Tibial nerve (tissue), 3 donors: ENCODE measurements around the gene GNAT1.

ENCODE experiments used
- POLR2A ChIP-seq, 2 donors: fragments of 450-650 bp; IDR thresholded peaks; one replicate each; pipeline ENCODE4 v1.6.1; 2017; ENCODE audit warnings: antibody characterized with exemption in 2 of 2, mild to moderate bottlenecking in 2 of 2, moderate library complexity in 2 of 2
- TF ChIP-seq, protein P1 (sequence below), 5 experiments: fragments of 200-600 bp in 3 of 5; fragments of 450-650 bp in 2 of 5; sonication (generic) in 3 of 5; IDR thresholded peaks; one replicate each; pipeline ENCODE4 v1.5.1; 2016 to 2019; ENCODE audit warnings: antibody characterized with exemption in 5 of 5, mild to moderate bottlenecking in 3 of 5, moderate library complexity in 2 of 5

DNA sequence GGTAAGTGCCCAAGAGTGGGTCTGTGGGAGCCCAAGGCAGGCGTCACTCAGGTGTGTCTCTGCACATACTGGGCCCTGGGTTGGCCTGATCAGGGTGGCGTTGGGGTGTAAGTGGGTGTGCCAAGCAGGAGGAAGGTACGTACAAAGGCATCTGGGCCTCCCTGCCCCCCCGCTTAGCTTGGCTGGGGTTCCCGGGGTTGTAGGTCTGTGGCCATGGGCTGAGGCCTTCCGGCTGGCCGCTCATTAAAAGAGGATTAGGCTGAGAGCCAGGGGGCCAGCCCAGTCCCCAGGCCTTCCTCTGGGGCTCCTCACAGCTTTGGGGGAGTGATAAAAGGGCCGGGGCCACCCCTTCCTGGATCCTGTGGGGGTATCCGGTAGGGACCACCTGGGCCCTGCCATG is 23.0 kb upstream of the GNAT1 start:
- TF ChIP-seq, protein P1, sequence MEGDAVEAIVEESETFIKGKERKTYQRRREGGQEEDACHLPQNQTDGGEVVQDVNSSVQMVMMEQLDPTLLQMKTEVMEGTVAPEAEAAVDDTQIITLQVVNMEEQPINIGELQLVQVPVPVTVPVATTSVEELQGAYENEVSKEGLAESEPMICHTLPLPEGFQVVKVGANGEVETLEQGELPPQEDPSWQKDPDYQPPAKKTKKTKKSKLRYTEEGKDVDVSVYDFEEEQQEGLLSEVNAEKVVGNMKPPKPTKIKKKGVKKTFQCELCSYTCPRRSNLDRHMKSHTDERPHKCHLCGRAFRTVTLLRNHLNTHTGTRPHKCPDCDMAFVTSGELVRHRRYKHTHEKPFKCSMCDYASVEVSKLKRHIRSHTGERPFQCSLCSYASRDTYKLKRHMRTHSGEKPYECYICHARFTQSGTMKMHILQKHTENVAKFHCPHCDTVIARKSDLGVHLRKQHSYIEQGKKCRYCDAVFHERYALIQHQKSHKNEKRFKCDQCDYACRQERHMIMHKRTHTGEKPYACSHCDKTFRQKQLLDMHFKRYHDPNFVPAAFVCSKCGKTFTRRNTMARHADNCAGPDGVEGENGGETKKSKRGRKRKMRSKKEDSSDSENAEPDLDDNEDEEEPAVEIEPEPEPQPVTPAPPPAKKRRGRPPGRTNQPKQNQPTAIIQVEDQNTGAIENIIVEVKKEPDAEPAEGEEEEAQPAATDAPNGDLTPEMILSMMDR (IDR thresholded peaks at IDR 0.05), result no peak
- TF ChIP-seq POLR2A (IDR thresholded peaks at IDR 0.05), result no peak
